ENCODE measurements around the gene PRAMEF20. TPM values are rescaled to one million over a fixed set of nuclear protein-coding genes. Genes with fewer than 3 reads are reported as not detected.
"Not testable (repeated sequence)": the region's sequence is repeated elsewhere in the genome, so short reads cannot be mapped to it uniquely, and the experiment has no call there.

The PRAMEF20 gene
- total RNA-seq, 1 donor from 2014 or later = not detected

GRCh38 chr1:13407811-13408210 lies 2.4 kb upstream of the PRAMEF20 start:
- peaks cover 10% of the 10 kb centered on the region for H3K9me3 Mint-ChIP-seq (ENCODE audit: low read depth)

GRCh38 chr1:13430495-13430894 lies 20.2 kb downstream of the PRAMEF20 start:
- DNase-seq (ENCODE audit: low spot score) = no peak
- no peaks in the 10 kb centered on the region for H3K27me3 Mint-ChIP-seq (ENCODE audit: low read depth)
- H3K27ac Mint-ChIP-seq (ENCODE audit: unreplicated experiment) = no peak overlapping the region
- H3K4me1 Mint-ChIP-seq (ENCODE audit: low read depth) = no peaks in the 10 kb centered on the region
- no peak for TF ChIP-seq CTCF (IDR thresholded peaks at IDR 0.05)
- peaks cover 24% of the 10 kb centered on the region for H3K9me3 Mint-ChIP-seq (ENCODE audit: low read depth)
- H3K4me3 Mint-ChIP-seq (ENCODE audit: unreplicated experiment) = no peak overlapping the region
- H3K36me3 Mint-ChIP-seq (ENCODE audit: low read depth) = no peaks in the 10 kb centered on the region

More at GRCh38 chr1:13407811-13408210, 2.4 kb upstream of the PRAMEF20 start:
- H3K4me3 Mint-ChIP-seq (ENCODE audit: unreplicated experiment) = no peak overlapping the region
- H3K27ac Mint-ChIP-seq (ENCODE audit: unreplicated experiment) = no peak overlapping the region
- DNase-seq (ENCODE audit: low spot score) = no peak
- no peaks in the 10 kb centered on the region for H3K27me3 Mint-ChIP-seq (ENCODE audit: low read depth)
- H3K4me1 Mint-ChIP-seq (ENCODE audit: low read depth) = no peaks in the 10 kb centered on the region
- no peaks in the 10 kb centered on the region for H3K36me3 Mint-ChIP-seq (ENCODE audit: low read depth)
- TF ChIP-seq CTCF (IDR thresholded peaks at IDR 0.05) = no peak

- DNase-seq (ENCODE audit: low spot score) = no peak
- H3K27ac Mint-ChIP-seq (ENCODE audit: unreplicated experiment) = no peak overlapping the region
- H3K4me1 Mint-ChIP-seq (ENCODE audit: low read depth) = no peaks in the 10 kb centered on the region
- no peaks in the 10 kb centered on the region for H3K27me3 Mint-ChIP-seq (ENCODE audit: low read depth)
- no peak for TF ChIP-seq CTCF (IDR thresholded peaks at IDR 0.05)
- no peaks in the 10 kb centered on the region for H3K36me3 Mint-ChIP-seq (ENCODE audit: low read depth)
- H3K4me3 Mint-ChIP-seq (ENCODE audit: unreplicated experiment) = no peak overlapping the region
- H3K9me3 Mint-ChIP-seq (ENCODE audit: low read depth) = peaks cover 24% of the 10 kb centered on the region
Observed at GRCh38 chr1:13432251-13432650, 22.0 kb downstream of the PRAMEF20 start.

- not testable (repeated sequence) for H3K4me3 Mint-ChIP-seq (ENCODE audit: unreplicated experiment); H3K4me1 Mint-ChIP-seq (ENCODE audit: low read depth); H3K27me3 Mint-ChIP-seq (ENCODE audit: low read depth); H3K27ac Mint-ChIP-seq (ENCODE audit: unreplicated experiment); H3K36me3 Mint-ChIP-seq (ENCODE audit: low read depth)
- peaks cover 27% of the 10 kb centered on the region for H3K9me3 Mint-ChIP-seq (ENCODE audit: low read depth)
- DNase-seq (ENCODE audit: low spot score) = peak; percentile 90
Observed at GRCh38 chr1:13433694-13434358, 23.6 kb downstream of the PRAMEF20 start.

GRCh38 chr1:13435458-13435857 lies 25.2 kb downstream of the PRAMEF20 start:
- no peaks in the 10 kb centered on the region for H3K36me3 Mint-ChIP-seq (ENCODE audit: low read depth)
- H3K4me1 Mint-ChIP-seq (ENCODE audit: low read depth) = no peaks in the 10 kb centered on the region
- peaks cover 23% of the 10 kb centered on the region for H3K9me3 Mint-ChIP-seq (ENCODE audit: low read depth)
- DNase-seq (ENCODE audit: low spot score) = no peak
- no peak for TF ChIP-seq CTCF (IDR thresholded peaks at IDR 0.05)
- H3K4me3 Mint-ChIP-seq (ENCODE audit: unreplicated experiment) = no peak overlapping the region
- no peak overlapping the region for H3K27ac Mint-ChIP-seq (ENCODE audit: unreplicated experiment)
- no peaks in the 10 kb centered on the region for H3K27me3 Mint-ChIP-seq (ENCODE audit: low read depth)

GRCh38 chr1:13439104-13439783 lies 29.0 kb downstream of the PRAMEF20 start:
- not testable (repeated sequence) for DNase-seq (ENCODE audit: low spot score); H3K27me3 Mint-ChIP-seq (ENCODE audit: low read depth); H3K4me1 Mint-ChIP-seq (ENCODE audit: low read depth); H3K4me3 Mint-ChIP-seq (ENCODE audit: unreplicated experiment); H3K27ac Mint-ChIP-seq (ENCODE audit: unreplicated experiment); H3K36me3 Mint-ChIP-seq (ENCODE audit: low read depth)
- peaks cover 13% of the 10 kb centered on the region for H3K9me3 Mint-ChIP-seq (ENCODE audit: low read depth)
